Activated T-cell treated with anti-CD3 and anti-CD28 coated beads for 24 hours (primary cell): ENCODE measurements around the gene SLC25A15.
"Not testable (repeated sequence)": the region's sequence is repeated elsewhere in the genome, so short reads cannot be mapped to it uniquely, and the experiment has no call there.

Experiments
- DNase-seq: peaks from one replicate; pipeline ENCODE4 v3.0.0-alpha.2; 2020; ENCODE audit warnings: low read depth

Gene SLC25A15

GRCh38 chr13:40813667-40814454, 24.4 kb downstream of the SLC25A15 start:
- no peak for DNase-seq

GRCh38 chr13:40814803-40815202, 25.4 kb downstream of the SLC25A15 start:
- DNase-seq = no peak

GRCh38 chr13:40818926-40819325, 29.5 kb downstream of the SLC25A15 start:
- DNase-seq = no peak

- no peak for DNase-seq
These were observed 30.4 kb downstream of the SLC25A15 start for GRCh38 chr13:40819797-40820315.

- DNase-seq = not testable (repeated sequence)
These were observed 50.3 kb downstream of the SLC25A15 start for GRCh38 chr13:40839725-40840124.

- DNase-seq = not testable (repeated sequence)
These were observed 51.5 kb downstream of the SLC25A15 start for GRCh38 chr13:40840955-40841354.
